GM23338 (cell line): ENCODE results near the gene ANO10. TPM values are rescaled to one million over a fixed set of nuclear protein-coding genes. Genes with fewer than 3 reads are reported as not detected.

Experiments
- ATAC-seq: fragments of 200-7000 bp; cut with Tn5 transposase; 3 replicates; pipeline ENCODE4 v1.9.1; 2020
- DNase-seq: peaks from one replicate; pipeline ENCODE4 v3.0.0-alpha.2; 2015; ENCODE audit warnings: low spot score
- H2AFZ ChIP-seq: fragments of 200-600 bp; sonication (generic); 2 replicates; pipeline ENCODE4 v1.8.0; 2016; ENCODE audit warnings: antibody characterized with exemption, mild to moderate bottlenecking, moderate library complexity
- H3F3A ChIP-seq: fragments of 200-600 bp; sonication (generic); replicated peaks from 2 replicates; pipeline ENCODE4 v1.8.0; 2017; ENCODE audit warnings: antibody characterized with exemption, mixed run types, low read depth
- H3K27ac ChIP-seq: fragments of 200-600 bp; sonication (generic); 2 replicates; pipeline ENCODE4 v1.6.1; 2016; ENCODE audit warnings: low read depth
- H3K27me3 ChIP-seq: fragments of 200-600 bp; sonication (generic); 2 replicates; pipeline ENCODE4 v1.8.0; 2016; ENCODE audit warnings: mild to moderate bottlenecking, mixed run types, moderate library complexity; ENCODE audit not compliant: insufficient read depth
- H3K36me3 ChIP-seq: fragments of 200-600 bp; sonication (generic); 2 replicates; pipeline ENCODE4 v1.8.0; 2016; ENCODE audit warnings: mild to moderate bottlenecking; ENCODE audit not compliant: insufficient read depth
- H3K4me1 ChIP-seq: fragments of 200-600 bp; sonication (generic); 2 replicates; pipeline ENCODE4 v1.8.0; 2016; ENCODE audit warnings: mild to moderate bottlenecking, moderate library complexity; ENCODE audit not compliant: insufficient read depth
- H3K4me2 ChIP-seq: fragments of 200-600 bp; sonication (generic); 2 replicates; pipeline ENCODE4 v1.7.1; 2017; ENCODE audit warnings: mixed run types
- H3K4me3 ChIP-seq: fragments of 200-600 bp; sonication (generic); 2 replicates; pipeline ENCODE4 v1.6.1; 2016; ENCODE audit warnings: mixed run types
- H3K79me2 ChIP-seq: fragments of 200-600 bp; sonication (generic); replicated peaks from 2 replicates; pipeline ENCODE4 v1.8.0; 2017; ENCODE audit warnings: mild to moderate bottlenecking; ENCODE audit not compliant: insufficient read depth
- H3K9me2 ChIP-seq: fragments of 200-600 bp; sonication (generic); 2 replicates; pipeline ENCODE4 v1.8.0; 2017; ENCODE audit not compliant: insufficient read depth
- H4K20me1 ChIP-seq: fragments of 200-600 bp; sonication (generic); replicated peaks from 2 replicates; pipeline ENCODE4 v1.8.0; 2017; ENCODE audit warnings: mild to moderate bottlenecking; ENCODE audit not compliant: insufficient read depth
- H3K27ac Mint-ChIP-seq: 2 replicates; pipeline ENCODE4 v1.8.0; 2020; ENCODE audit warnings: inconsistent platforms, mild to moderate bottlenecking, moderate library complexity, mixed read lengths
- H3K27me3 Mint-ChIP-seq: 3 replicates; pipeline ENCODE4 v1.8.0; 2022; ENCODE audit warnings: low read depth, mild to moderate bottlenecking, moderate library complexity, mixed read lengths, inconsistent platforms; ENCODE audit not compliant: insufficient read depth, poor library complexity
- H3K36me3 Mint-ChIP-seq: 3 replicates; pipeline ENCODE4 v1.8.0; 2021; ENCODE audit warnings: low read depth, mild to moderate bottlenecking, inconsistent platforms, moderate library complexity, mixed read lengths
- H3K4me1 Mint-ChIP-seq: 3 replicates; pipeline ENCODE4 v1.8.0; 2020; ENCODE audit warnings: mild to moderate bottlenecking, inconsistent platforms, mixed read lengths
- H3K4me3 Mint-ChIP-seq: 3 replicates; pipeline ENCODE4 v1.8.0; 2021; ENCODE audit warnings: moderate library complexity, mild to moderate bottlenecking, inconsistent platforms, mixed read lengths
- H3K9me3 Mint-ChIP-seq: 3 replicates; pipeline ENCODE4 v1.8.0; 2020; ENCODE audit warnings: moderate library complexity, mild to moderate bottlenecking, inconsistent platforms, mixed read lengths
- CREB1 ChIP-seq: fragments of 250-450 bp; sonication (Bioruptor Pico); IDR thresholded peaks from 2 replicates; pipeline ENCODE4 v1.5.0; 2020; ENCODE audit warnings: low read depth, mild to moderate bottlenecking, moderate library complexity
- EZH2 ChIP-seq: fragments of 200-600 bp; sonication (generic); IDR thresholded peaks from one replicate; pipeline ENCODE4 v1.8.0; 2017; ENCODE audit warnings: antibody characterized with exemption, mild to moderate bottlenecking, low read depth; ENCODE audit not compliant: unreplicated experiment
- EZH2phosphoT487 ChIP-seq: fragments of 200-600 bp; sonication (generic); IDR thresholded peaks from one replicate; pipeline ENCODE4 v1.8.1; 2018; ENCODE audit warnings: antibody characterized with exemption; ENCODE audit not compliant: unreplicated experiment
- JUNB ChIP-seq: IDR thresholded peaks from one replicate; pipeline ENCODE4 v1.6.1; 2016; ENCODE audit warnings: antibody characterized with exemption; ENCODE audit not compliant: unreplicated experiment
- NANOG ChIP-seq: IDR thresholded peaks from 2 replicates; pipeline ENCODE4 v1.6.1; 2016; ENCODE audit warnings: antibody characterized with exemption, borderline replicate concordance
- POLR2AphosphoS5 ChIP-seq: IDR thresholded peaks from 2 replicates; pipeline ENCODE4 v1.6.1; 2016; ENCODE audit warnings: antibody characterized with exemption, low read depth
- STAT1 ChIP-seq: IDR thresholded peaks from one replicate; pipeline ENCODE4 v1.6.1; 2016; ENCODE audit warnings: antibody characterized with exemption; ENCODE audit not compliant: unreplicated experiment
- ZNF114 ChIP-seq: fragments of 250-450 bp; sonication (Bioruptor Pico); IDR thresholded peaks from 2 replicates; pipeline ENCODE4 v1.5.0; 2020; ENCODE audit warnings: mild to moderate bottlenecking, moderate library complexity
- ZNF331 ChIP-seq: fragments of 250-450 bp; sonication (Bioruptor Pico); IDR thresholded peaks from 2 replicates; pipeline ENCODE4 v1.5.0; 2020; ENCODE audit warnings: low read depth, mild to moderate bottlenecking, moderate library complexity
- polyA plus RNA-seq: library from polyadenylated mRNA; unstranded; fragments of >200 nt; fragmentation: Nextera tagmentation; extraction: Ambion mirVana; gene quantifications from 2 replicates; pipeline ENCODE4 v1.2.1, GENCODE V29; 2016
- total RNA-seq: library from RNA; depleted of rRNA; stranded (reverse); fragments of >200 nt; shearing (Covaris generic); gene quantifications from 2 replicates; pipeline ENCODE4 v1.2.3, GENCODE V29; 2014
- TF ChIP-seq, protein P1 (sequence below): IDR thresholded peaks from 2 replicates; pipeline ENCODE4 v1.6.1; 2016; ENCODE audit warnings: antibody characterized with exemption
- TF ChIP-seq, protein P2 (sequence below): fragments of 250-450 bp; sonication (Bioruptor Pico); IDR thresholded peaks from 2 replicates; pipeline ENCODE4 v1.5.0; 2020; ENCODE audit warnings: mild to moderate bottlenecking, moderate library complexity
- TF ChIP-seq, protein P3 (sequence below): IDR thresholded peaks from one replicate; pipeline ENCODE4 v1.6.1; 2018; ENCODE audit warnings: antibody characterized with exemption; ENCODE audit not compliant: unreplicated experiment
- TF ChIP-seq, protein P4 (sequence below), 2 experiments: fragments of 200-600 bp in 1 of 2; sonication (generic) in 1 of 2; conservative IDR thresholded peaks; 2 replicates each; pipeline versions ENCODE4 v1.5.1 to v1.6.1; 2016 to 2017; ENCODE audit warnings: antibody characterized with exemption in 2 of 2, low read depth in 2 of 2, mild to moderate bottlenecking in 2 of 2, moderate library complexity in 1 of 2

Gene ANO10
- total and polyA plus RNA-seq, 2 experiments from 2014 or later, result 29.2 to 48.1 TPM

DNA sequence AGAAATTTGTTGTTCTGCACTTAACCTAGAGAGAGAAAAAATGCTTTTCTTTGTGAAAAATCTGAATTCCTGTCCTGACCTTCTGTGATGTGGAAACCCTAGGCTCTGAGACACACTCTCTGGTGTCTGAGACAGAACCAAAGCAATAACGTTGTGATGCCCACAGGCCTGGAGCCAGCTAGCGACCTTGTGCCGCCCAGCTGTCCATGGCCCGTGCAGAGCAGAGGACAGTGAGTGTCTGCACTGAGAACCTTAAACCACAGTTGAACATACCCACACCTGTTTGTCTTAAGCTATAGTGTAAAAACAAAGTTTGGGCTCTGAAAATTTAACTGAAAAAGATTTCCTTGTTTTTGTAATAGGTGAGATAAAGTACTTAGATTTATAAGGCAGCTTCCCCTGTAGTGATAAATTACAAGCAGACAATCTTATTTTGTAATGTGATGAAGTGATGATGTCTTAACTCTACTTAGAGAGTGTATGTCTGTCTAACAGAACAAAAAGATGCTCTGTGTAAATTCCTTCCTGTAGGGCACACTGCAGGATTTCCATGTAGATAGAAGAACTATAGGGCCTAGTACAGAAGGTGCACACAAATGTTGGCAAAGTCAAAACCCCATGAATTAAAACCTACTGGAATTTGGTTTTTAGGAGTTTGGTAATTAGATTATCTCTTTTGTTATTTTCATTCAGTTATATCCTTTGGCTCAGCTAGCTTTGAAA lies 272.8 kb downstream of the ANO10 start:
- Mint-ChIP-seq H3K27ac (no peak overlapping the region), H3K9me3 (no peaks in the 10 kb centered on the region), H3K27me3 (peaks cover 11% of the 10 kb centered on the region), H3K4me3 (no peak overlapping the region), H3K4me1 (peaks cover 15% of the 10 kb centered on the region; the same call in 2 of the 3 replicates), H3K36me3 (peaks cover 34% of the 10 kb centered on the region)
- Histone ChIP-seq H4K20me1 (no peaks in the 10 kb centered on the region; the same call in 1 of the 2 replicates), H3K4me1 (peaks cover 3% of the 10 kb centered on the region; the same call in 1 of the 2 replicates), H3K4me2 (no peak overlapping the region), H3F3A (no peaks in the 10 kb centered on the region), H3K9me2 (no peaks in the 10 kb centered on the region), H2AFZ (no peak overlapping the region), H3K4me3 (no peak overlapping the region), H3K79me2 (no peaks in the 10 kb centered on the region), H3K27ac (no peak overlapping the region), H3K36me3 (no peaks in the 10 kb centered on the region), H3K27me3 (no peaks in the 10 kb centered on the region)
- DNase-seq (no peak), ATAC-seq (no peak)
- TF ChIP-seq ZNF331 (no peak), STAT1 (no peak), EZH2 (no peak), CREB1 (CRISPR knock-in tag) (no peak), ZNF114 (CRISPR knock-in tag) (no peak), JUNB (no peak), NANOG (no peak), POLR2AphosphoS5 (no peak), EZH2phosphoT487 (no peak)
- TF ChIP-seq, protein P1, sequence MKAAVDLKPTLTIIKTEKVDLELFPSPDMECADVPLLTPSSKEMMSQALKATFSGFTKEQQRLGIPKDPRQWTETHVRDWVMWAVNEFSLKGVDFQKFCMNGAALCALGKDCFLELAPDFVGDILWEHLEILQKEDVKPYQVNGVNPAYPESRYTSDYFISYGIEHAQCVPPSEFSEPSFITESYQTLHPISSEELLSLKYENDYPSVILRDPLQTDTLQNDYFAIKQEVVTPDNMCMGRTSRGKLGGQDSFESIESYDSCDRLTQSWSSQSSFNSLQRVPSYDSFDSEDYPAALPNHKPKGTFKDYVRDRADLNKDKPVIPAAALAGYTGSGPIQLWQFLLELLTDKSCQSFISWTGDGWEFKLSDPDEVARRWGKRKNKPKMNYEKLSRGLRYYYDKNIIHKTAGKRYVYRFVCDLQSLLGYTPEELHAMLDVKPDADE, result no peak
- TF ChIP-seq, protein P2, sequence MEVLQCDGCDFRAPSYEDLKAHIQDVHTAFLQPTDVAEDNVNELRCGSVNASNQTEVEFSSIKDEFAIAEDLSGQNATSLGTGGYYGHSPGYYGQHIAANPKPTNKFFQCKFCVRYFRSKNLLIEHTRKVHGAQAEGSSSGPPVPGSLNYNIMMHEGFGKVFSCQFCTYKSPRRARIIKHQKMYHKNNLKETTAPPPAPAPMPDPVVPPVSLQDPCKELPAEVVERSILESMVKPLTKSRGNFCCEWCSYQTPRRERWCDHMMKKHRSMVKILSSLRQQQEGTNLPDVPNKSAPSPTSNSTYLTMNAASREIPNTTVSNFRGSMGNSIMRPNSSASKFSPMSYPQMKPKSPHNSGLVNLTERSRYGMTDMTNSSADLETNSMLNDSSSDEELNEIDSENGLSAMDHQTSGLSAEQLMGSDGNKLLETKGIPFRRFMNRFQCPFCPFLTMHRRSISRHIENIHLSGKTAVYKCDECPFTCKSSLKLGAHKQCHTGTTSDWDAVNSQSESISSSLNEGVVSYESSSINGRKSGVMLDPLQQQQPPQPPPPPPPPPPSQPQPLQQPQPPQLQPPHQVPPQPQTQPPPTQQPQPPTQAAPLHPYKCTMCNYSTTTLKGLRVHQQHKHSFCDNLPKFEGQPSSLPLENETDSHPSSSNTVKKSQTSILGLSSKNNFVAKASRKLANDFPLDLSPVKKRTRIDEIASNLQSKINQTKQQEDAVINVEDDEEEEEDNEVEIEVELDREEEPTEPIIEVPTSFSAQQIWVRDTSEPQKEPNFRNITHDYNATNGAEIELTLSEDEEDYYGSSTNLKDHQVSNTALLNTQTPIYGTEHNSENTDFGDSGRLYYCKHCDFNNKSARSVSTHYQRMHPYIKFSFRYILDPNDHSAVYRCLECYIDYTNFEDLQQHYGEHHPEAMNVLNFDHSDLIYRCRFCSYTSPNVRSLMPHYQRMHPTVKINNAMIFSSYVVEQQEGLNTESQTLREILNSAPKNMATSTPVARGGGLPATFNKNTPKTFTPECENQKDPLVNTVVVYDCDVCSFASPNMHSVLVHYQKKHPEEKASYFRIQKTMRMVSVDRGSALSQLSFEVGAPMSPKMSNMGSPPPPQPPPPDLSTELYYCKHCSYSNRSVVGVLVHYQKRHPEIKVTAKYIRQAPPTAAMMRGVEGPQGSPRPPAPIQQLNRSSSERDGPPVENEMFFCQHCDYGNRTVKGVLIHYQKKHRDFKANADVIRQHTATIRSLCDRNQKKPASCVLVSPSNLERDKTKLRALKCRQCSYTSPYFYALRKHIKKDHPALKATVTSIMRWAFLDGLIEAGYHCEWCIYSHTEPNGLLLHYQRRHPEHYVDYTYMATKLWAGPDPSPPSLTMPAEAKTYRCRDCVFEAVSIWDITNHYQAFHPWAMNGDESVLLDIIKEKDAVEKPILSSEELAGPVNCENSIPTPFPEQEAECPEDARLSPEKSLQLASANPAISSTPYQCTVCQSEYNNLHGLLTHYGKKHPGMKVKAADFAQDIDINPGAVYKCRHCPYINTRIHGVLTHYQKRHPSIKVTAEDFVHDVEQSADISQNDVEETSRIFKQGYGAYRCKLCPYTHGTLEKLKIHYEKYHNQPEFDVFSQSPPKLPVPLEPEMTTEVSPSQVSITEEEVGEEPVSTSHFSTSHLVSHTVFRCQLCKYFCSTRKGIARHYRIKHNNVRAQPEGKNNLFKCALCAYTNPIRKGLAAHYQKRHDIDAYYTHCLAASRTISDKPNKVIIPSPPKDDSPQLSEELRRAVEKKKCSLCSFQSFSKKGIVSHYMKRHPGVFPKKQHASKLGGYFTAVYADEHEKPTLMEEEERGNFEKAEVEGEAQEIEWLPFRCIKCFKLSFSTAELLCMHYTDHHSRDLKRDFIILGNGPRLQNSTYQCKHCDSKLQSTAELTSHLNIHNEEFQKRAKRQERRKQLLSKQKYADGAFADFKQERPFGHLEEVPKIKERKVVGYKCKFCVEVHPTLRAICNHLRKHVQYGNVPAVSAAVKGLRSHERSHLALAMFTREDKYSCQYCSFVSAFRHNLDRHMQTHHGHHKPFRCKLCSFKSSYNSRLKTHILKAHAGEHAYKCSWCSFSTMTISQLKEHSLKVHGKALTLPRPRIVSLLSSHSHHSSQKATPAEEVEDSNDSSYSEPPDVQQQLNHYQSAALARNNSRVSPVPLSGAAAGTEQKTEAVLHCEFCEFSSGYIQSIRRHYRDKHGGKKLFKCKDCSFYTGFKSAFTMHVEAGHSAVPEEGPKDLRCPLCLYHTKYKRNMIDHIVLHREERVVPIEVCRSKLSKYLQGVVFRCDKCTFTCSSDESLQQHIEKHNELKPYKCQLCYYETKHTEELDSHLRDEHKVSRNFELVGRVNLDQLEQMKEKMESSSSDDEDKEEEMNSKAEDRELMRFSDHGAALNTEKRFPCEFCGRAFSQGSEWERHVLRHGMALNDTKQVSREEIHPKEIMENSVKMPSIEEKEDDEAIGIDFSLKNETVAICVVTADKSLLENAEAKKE (CRISPR knock-in tag), result no peak
- TF ChIP-seq, protein P3, sequence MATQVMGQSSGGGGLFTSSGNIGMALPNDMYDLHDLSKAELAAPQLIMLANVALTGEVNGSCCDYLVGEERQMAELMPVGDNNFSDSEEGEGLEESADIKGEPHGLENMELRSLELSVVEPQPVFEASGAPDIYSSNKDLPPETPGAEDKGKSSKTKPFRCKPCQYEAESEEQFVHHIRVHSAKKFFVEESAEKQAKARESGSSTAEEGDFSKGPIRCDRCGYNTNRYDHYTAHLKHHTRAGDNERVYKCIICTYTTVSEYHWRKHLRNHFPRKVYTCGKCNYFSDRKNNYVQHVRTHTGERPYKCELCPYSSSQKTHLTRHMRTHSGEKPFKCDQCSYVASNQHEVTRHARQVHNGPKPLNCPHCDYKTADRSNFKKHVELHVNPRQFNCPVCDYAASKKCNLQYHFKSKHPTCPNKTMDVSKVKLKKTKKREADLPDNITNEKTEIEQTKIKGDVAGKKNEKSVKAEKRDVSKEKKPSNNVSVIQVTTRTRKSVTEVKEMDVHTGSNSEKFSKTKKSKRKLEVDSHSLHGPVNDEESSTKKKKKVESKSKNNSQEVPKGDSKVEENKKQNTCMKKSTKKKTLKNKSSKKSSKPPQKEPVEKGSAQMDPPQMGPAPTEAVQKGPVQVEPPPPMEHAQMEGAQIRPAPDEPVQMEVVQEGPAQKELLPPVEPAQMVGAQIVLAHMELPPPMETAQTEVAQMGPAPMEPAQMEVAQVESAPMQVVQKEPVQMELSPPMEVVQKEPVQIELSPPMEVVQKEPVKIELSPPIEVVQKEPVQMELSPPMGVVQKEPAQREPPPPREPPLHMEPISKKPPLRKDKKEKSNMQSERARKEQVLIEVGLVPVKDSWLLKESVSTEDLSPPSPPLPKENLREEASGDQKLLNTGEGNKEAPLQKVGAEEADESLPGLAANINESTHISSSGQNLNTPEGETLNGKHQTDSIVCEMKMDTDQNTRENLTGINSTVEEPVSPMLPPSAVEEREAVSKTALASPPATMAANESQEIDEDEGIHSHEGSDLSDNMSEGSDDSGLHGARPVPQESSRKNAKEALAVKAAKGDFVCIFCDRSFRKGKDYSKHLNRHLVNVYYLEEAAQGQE, result no peak
- TF ChIP-seq, protein P4, sequence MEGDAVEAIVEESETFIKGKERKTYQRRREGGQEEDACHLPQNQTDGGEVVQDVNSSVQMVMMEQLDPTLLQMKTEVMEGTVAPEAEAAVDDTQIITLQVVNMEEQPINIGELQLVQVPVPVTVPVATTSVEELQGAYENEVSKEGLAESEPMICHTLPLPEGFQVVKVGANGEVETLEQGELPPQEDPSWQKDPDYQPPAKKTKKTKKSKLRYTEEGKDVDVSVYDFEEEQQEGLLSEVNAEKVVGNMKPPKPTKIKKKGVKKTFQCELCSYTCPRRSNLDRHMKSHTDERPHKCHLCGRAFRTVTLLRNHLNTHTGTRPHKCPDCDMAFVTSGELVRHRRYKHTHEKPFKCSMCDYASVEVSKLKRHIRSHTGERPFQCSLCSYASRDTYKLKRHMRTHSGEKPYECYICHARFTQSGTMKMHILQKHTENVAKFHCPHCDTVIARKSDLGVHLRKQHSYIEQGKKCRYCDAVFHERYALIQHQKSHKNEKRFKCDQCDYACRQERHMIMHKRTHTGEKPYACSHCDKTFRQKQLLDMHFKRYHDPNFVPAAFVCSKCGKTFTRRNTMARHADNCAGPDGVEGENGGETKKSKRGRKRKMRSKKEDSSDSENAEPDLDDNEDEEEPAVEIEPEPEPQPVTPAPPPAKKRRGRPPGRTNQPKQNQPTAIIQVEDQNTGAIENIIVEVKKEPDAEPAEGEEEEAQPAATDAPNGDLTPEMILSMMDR (conservative IDR thresholded peaks at IDR 0.05; ENCODE audit: low read depth in 2 of 2), result no peak
